PFSK-1 (cell line): ENCODE results near the gene IGF1R.
A peak's percentile ranks its signal among the peaks of the same experiment; 100 is the strongest.

Source experiments
- FOXP2 ChIP-seq: optimal IDR thresholded peaks from 2 replicates; pipeline ENCODE3; 2011; ENCODE audit warnings: borderline replicate concordance, control low read depth, inconsistent platforms; ENCODE audit not compliant: insufficient read depth; ENCODE audit errors: extremely low read length, extremely low read depth
- POLR2AphosphoS5 ChIP-seq: IDR thresholded peaks from 2 replicates; pipeline ENCODE4 v1.6.1; 2012; ENCODE audit warnings: low read depth, mild to moderate bottlenecking, control low read depth, low read length, moderate library complexity
- REST ChIP-seq, 2 experiments: IDR thresholded peaks; 2 replicates each; pipeline versions ENCODE4 v1.6.1 to v1.8.0; 2011 to 2012; ENCODE audit warnings: low read depth in 2 of 2, low read length in 2 of 2, control low read depth in 1 of 2, inconsistent platforms in 1 of 2, mild to moderate bottlenecking in 1 of 2, moderate library complexity in 1 of 2; ENCODE audit not compliant: insufficient read depth in 1 of 2
- SIN3A ChIP-seq: IDR thresholded peaks from 2 replicates; pipeline ENCODE4 v1.6.1; 2012; ENCODE audit warnings: mild to moderate bottlenecking, low read length, moderate library complexity, borderline replicate concordance; ENCODE audit not compliant: insufficient read depth
- TAF1 ChIP-seq: IDR thresholded peaks from 2 replicates; pipeline ENCODE4 v1.6.1; 2012; ENCODE audit warnings: low read length, control low read depth, borderline replicate concordance; ENCODE audit not compliant: insufficient read depth

The IGF1R gene

GRCh38 chr15:98795980-98796379, 147.6 kb downstream of the IGF1R start:
- TF ChIP-seq POLR2AphosphoS5 (no peak), SIN3A (no peak), REST (IDR thresholded peaks at IDR 0.05; ENCODE audit: insufficient read depth in 1 of 2, low read depth in 2 of 2, low read length in 2 of 2) (no peak), TAF1 (no peak), FOXP2 (no peak)

- TF ChIP-seq POLR2AphosphoS5 (no peak), REST (IDR thresholded peaks at IDR 0.05; ENCODE audit: insufficient read depth in 1 of 2, low read depth in 2 of 2, low read length in 2 of 2) (no peak), SIN3A (no peak)
Measured at GRCh38 chr15:98796685-98797357, 148.5 kb downstream of the IGF1R start.

- TF ChIP-seq REST (IDR thresholded peaks at IDR 0.05; ENCODE audit: insufficient read depth in 1 of 2, low read depth in 2 of 2, low read length in 2 of 2): no peak
- no peak for TF ChIP-seq FOXP2
- no peak for TF ChIP-seq POLR2AphosphoS5
- no peak for TF ChIP-seq SIN3A
- TF ChIP-seq TAF1: peak; percentile 43; the same call in 1 of the 2 replicates
Measured at GRCh38 chr15:98798375-98798893, 150.1 kb downstream of the IGF1R start.

- 0 out of 2 replicates have a peak, but pooled peaks have one; percentile 65 for TF ChIP-seq TAF1
- no peak for TF ChIP-seq POLR2AphosphoS5
- TF ChIP-seq SIN3A: 0 out of 2 replicates have a peak, but pooled peaks have one; percentile 78
- TF ChIP-seq FOXP2: peak; percentile 87
- peak in 1 of 2 experiments; percentile 60; a peak in 1 of 4 replicates for TF ChIP-seq REST (IDR thresholded peaks at IDR 0.05; ENCODE audit: insufficient read depth in 1 of 2, low read depth in 2 of 2, low read length in 2 of 2)
Measured at GRCh38 chr15:98799461-98800390, 151.4 kb downstream of the IGF1R start.
